Measurements from ENCODE around the gene RDH14.
A peak's percentile ranks its signal among the peaks of the same experiment; 100 is the strongest.

Gene RDH14, protein sequence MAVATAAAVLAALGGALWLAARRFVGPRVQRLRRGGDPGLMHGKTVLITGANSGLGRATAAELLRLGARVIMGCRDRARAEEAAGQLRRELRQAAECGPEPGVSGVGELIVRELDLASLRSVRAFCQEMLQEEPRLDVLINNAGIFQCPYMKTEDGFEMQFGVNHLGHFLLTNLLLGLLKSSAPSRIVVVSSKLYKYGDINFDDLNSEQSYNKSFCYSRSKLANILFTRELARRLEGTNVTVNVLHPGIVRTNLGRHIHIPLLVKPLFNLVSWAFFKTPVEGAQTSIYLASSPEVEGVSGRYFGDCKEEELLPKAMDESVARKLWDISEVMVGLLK

GRCh38 chr2:18560031-18560796 lies at the start of gene RDH14:
RDH14 (minus strand) TSS chr2:18560653; CDS start chr2:18560572, 81 bp downstream.
- DNase-seq (ENCODE audit: low read depth in 2 of 2, low spot score in 1 of 2), result peak; percentile 80 to 86

DNA sequence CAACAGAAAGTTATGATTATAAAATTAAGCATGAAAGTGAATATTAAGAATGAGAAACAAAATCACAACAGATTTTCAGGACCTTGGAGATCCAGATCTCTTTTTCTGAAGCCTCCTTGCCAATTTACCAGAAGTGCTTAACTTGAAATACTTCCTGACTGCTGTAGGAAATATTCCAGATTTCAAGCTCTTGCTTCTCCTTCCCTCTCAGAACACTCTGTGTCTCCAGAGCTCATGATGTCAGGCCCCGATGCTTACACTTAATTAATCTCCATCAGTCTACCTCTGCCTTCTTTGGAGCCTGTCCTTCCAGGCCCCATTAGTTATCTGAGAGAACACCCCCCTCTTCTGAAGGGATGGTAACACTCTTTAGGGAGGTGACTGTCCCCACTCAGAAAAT lies 49.6 kb upstream of the RDH14 start:
- DNase-seq (ENCODE audit: low read depth in 2 of 2, low spot score in 1 of 2), result no peak

DNA sequence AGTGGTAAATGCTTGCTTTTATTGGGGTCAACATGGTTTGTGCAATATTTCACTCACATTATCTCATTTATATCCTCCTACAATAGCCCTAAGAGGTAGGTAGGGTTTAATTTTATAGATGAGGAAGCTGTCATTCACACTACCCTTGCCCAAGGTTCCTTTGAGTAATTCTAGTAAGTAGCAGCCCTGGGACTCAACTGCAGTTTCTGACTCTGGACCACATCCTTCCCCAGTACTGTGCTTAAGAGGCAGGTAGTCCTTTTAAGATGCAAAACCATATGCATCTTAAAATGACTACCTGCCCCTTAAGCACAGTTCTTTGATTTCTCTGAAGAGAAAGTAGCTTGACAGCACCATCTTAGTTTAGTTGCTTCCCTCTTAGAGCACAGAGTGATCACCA lies 44.7 kb upstream of the RDH14 start:
- no peak for DNase-seq (ENCODE audit: low read depth in 2 of 2, low spot score in 1 of 2)

DNA sequence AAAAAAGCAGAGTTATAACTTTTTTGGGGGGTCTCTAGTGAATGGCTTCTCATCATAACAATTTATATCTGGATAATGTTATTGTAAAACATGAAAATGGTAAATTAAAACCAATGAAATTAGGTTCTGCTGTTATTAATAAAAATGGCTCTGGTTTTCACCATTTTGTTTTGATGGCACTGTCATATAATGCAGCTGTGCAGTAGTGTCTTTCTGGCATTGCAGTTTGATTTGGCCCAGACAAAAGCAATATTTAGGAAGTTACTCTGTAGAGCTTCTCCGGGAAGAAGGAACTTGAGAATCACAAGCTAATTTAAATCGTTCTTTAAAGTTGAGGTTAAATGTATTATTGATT lies 44.1 kb upstream of the RDH14 start:
- no peak for DNase-seq (ENCODE audit: low read depth in 2 of 2, low spot score in 1 of 2)

DNA sequence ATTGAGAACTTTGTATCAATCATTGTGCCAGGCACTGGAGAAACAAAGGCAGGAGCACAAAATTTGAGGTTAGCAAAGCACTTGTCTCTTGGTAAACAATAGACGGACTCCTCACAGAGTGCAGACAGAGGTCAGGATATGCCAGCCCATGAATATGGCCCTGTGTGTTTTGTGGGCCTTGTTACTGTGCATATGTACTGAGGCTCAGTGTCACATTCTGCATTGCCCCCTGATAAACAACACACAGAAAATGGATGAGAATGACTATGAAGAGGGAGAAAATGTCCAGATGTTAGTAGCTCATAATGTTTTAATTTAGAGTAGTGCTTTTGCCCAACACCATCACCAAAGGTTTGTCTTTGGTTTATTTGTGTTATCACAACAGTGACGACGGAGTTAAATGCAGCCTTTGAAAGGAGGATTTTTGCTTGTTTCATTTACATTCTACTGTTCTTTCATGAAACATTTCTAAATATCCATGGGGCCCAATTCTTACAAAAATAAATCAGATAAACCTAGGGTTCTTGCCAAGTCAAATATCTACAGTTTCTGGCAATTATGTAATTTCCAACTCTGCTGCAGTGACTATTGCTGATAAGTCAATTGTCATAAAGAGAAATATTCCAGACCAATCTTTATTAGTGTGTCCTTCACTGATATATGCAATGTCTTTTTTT lies 43.5 kb upstream of the RDH14 start:
- DNase-seq (ENCODE audit: low read depth in 2 of 2, low spot score in 1 of 2), result no peak

DNA sequence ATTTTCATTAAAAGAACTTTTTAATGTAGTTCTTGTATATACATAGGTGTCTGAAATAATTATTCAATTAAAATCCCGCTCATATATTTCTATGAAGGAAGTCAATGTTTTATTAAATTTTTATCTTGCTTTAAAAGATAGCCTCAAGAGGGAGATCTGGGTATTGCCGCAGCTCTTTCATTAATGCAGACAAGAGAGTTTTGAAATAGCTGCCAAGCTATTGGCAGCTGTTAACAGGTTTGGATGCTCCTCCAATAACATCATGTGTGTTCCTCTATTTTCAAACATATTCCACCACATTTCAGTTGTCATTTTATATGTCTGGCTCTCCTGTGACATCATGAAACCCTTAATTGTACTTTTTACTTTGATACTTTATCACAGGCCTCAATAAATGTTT lies 41.8 kb upstream of the RDH14 start:
- DNase-seq (ENCODE audit: low read depth in 2 of 2, low spot score in 1 of 2), result no peak

- no peak for DNase-seq (ENCODE audit: low read depth in 2 of 2, low spot score in 1 of 2)
Observed at GRCh38 chr2:18600255-18600613, 39.8 kb upstream of the RDH14 start.

GRCh38 chr2:18599509-18600254 lies 39.2 kb upstream of the RDH14 start:
- no peak for DNase-seq (ENCODE audit: low read depth in 2 of 2, low spot score in 1 of 2)

GRCh38 chr2:18598848-18599484 lies 38.5 kb upstream of the RDH14 start:
- DNase-seq (ENCODE audit: low read depth in 2 of 2, low spot score in 1 of 2), result no peak

DNA sequence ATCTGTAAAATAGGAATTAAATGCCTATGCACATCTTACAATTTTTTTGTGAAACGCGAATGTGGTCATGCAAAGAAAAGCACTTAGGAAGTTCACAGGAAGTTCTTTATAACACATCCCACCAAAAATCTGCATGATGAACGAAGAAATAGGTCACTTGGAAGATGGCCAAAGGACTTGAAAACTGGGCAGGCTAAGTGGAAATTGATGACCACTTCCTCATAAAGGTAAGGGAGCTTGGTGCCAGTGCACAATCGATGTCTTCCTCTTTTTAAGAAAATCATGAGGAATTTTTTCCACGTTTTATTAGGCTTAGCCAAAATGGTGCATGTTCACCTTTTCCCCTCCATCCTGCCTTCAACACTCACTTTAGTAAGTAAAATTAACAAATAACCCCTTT lies 37.2 kb upstream of the RDH14 start:
- no peak for DNase-seq (ENCODE audit: low read depth in 2 of 2, low spot score in 1 of 2)

GRCh38 chr2:18596993-18597392 lies 36.5 kb upstream of the RDH14 start:
- no peak for DNase-seq (ENCODE audit: low read depth in 2 of 2, low spot score in 1 of 2)

DNA sequence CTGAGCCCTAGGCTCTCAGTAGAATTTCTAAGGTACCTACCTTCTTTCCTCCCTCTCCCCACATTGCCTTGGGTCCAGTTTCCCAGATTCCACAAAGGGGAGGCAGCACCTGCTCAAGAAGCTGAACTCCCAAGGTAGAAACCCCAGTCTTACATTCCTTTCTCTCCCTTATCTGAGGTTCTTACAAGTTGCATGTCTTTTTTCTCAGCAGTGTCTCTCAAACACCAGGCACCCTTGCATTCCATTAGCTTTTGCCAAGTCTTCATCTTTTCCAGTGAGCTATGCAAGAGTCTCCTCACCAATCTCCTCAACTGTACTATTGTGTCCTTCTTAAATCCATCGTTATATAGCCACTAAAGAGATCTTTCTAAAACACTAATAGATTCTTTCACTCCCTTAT lies 33.0 kb upstream of the RDH14 start:
- no peak for DNase-seq (ENCODE audit: low read depth in 2 of 2, low spot score in 1 of 2)

GRCh38 chr2:18592372-18592771 lies 31.9 kb upstream of the RDH14 start:
- DNase-seq (ENCODE audit: low read depth in 2 of 2, low spot score in 1 of 2), result no peak

- no peak for DNase-seq (ENCODE audit: low read depth in 2 of 2, low spot score in 1 of 2)
Observed at GRCh38 chr2:18589354-18589753, 28.9 kb upstream of the RDH14 start, which contains the start of gene NT5C1B. NT5C1B (minus strand) TSS chr2:18589569; CDS start chr2:18589468, 101 bp downstream.

DNA sequence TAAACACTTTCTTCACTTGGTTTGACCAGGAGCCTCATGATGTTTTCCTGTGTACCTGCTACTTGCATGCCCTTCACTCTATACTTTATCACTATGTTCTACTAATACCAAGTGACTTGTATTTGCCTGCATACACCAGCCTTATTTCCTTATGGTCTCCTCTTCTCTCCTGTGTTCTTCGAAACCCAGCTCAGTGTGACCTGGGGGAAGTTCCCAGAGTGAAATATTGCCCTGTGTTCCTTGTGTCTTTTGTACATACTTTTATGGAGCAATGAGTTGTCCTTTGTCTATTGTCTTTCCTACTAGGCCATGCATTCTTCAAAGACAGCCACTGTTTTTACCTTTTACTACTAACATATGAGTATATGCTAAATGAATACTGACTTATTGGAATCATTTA lies 28.3 kb upstream of the RDH14 start:
- no peak for DNase-seq (ENCODE audit: low read depth in 2 of 2, low spot score in 1 of 2)

- no peak for DNase-seq (ENCODE audit: low read depth in 2 of 2, low spot score in 1 of 2)
Observed at GRCh38 chr2:18588049-18588448, 27.6 kb upstream of the RDH14 start.

GRCh38 chr2:18585526-18585925 lies 25.1 kb upstream of the RDH14 start:
- DNase-seq (ENCODE audit: low read depth in 2 of 2, low spot score in 1 of 2), result no peak

GRCh38 chr2:18584608-18584954 lies 24.1 kb upstream of the RDH14 start:
- no peak for DNase-seq (ENCODE audit: low read depth in 2 of 2, low spot score in 1 of 2)

- DNase-seq (ENCODE audit: low read depth in 2 of 2, low spot score in 1 of 2), result no peak
Observed at GRCh38 chr2:18583905-18584607, 23.6 kb upstream of the RDH14 start.

- no peak for DNase-seq (ENCODE audit: low read depth in 2 of 2, low spot score in 1 of 2)
Observed at GRCh38 chr2:18580606-18581005, 20.2 kb upstream of the RDH14 start.
